Panc1 (cell line): ENCODE results near the gene TMEM97. TPM values are rescaled to one million over a fixed set of nuclear protein-coding genes. Genes with fewer than 3 reads are reported as not detected.

Source experiments
- ATAC-seq: fragments of 200-7000 bp; cut with Tn5 transposase; 2 replicates; pipeline ENCODE4 v1.9.1; 2020; ENCODE audit warnings: mild to moderate bottlenecking, moderate library complexity
- BruUV-seq: library from RNA; stranded (reverse); fragments of 400-500 nt; replicated peaks from 2 replicates; lab custom pipeline; 2021; lab: Mats Ljungman, UMichigan
- CTCF ChIA-PET: fragments of 300-600 bp; sonication (Branson Sonifier 250); formaldehyde crosslinking; loops from one replicate; lab custom pipeline; 2022; ENCODE audit warnings: antibody characterized with exemption; lab: Charles Lee
- POLR2A ChIA-PET: fragments of 300-600 bp; sonication (Branson Sonifier 250); formaldehyde crosslinking; loops from one replicate; lab custom pipeline; 2022; ENCODE audit warnings: antibody characterized with exemption; lab: Charles Lee
- DNase-seq: peaks from one replicate; pipeline ENCODE4 v3.0.0-alpha.2; 2010; ENCODE audit warnings: low read depth, low spot score
- H3K27ac ChIP-seq: 2 replicates; pipeline ENCODE4 v1.5.1; 2011; ENCODE audit warnings: mild to moderate bottlenecking, low read length, inconsistent platforms
- H3K27me3 ChIP-seq: fragments of 200-500 bp; sonication (Bioruptor generic); 2 replicates; pipeline ENCODE4 v1.6.0; 2014; ENCODE audit warnings: low read length, inconsistent platforms; ENCODE audit not compliant: control insufficient read depth, insufficient read depth
- H3K36me3 ChIP-seq: fragments of 200-500 bp; sonication (Bioruptor generic); 2 replicates; pipeline ENCODE4 v1.5.1; 2014; ENCODE audit warnings: inconsistent platforms, mild to moderate bottlenecking, low read length, moderate library complexity; ENCODE audit not compliant: control insufficient read depth, insufficient read depth
- H3K4me1 ChIP-seq: 2 replicates; pipeline ENCODE4 v1.5.1; 2011; ENCODE audit warnings: inconsistent platforms, mild to moderate bottlenecking, low read length, moderate library complexity; ENCODE audit not compliant: control insufficient read depth, insufficient read depth
- H3K4me3 ChIP-seq, 2 experiments: 2 replicates each; pipeline ENCODE4 v1.5.1; 2011 to 2012; ENCODE audit warnings: low read depth in 2 of 2, low read length in 2 of 2, mild to moderate bottlenecking in 2 of 2, inconsistent platforms in 1 of 2, moderate library complexity in 1 of 2
- H3K9me3 ChIP-seq: fragments of 200-500 bp; sonication (Bioruptor generic); 2 replicates; pipeline ENCODE4 v1.5.1; 2014; ENCODE audit warnings: low read depth, mild to moderate bottlenecking, inconsistent platforms, low read length, moderate library complexity; ENCODE audit not compliant: control insufficient read depth, insufficient read depth
- CTCF ChIP-seq: fragments of 450-650 bp; IDR thresholded peaks from 2 replicates; pipeline ENCODE4 v1.5.1; 2017; ENCODE audit warnings: mild to moderate bottlenecking
- POLR2AphosphoS5 ChIP-seq: IDR thresholded peaks from 2 replicates; pipeline ENCODE4 v1.6.1; 2012; ENCODE audit warnings: mild to moderate bottlenecking, low read depth, low read length, moderate library complexity
- REST ChIP-seq, 2 experiments: IDR thresholded peaks; 2 replicates each; pipeline ENCODE4 v1.6.1; 2011 to 2012; ENCODE audit warnings: low read depth in 2 of 2, control low read depth in 1 of 2, low read length in 1 of 2, mild to moderate bottlenecking in 1 of 2, moderate library complexity in 1 of 2; ENCODE audit not compliant: insufficient read depth in 1 of 2
- SIN3A ChIP-seq: IDR thresholded peaks from 2 replicates; pipeline ENCODE4 v1.6.1; 2012; ENCODE audit warnings: low read depth, mild to moderate bottlenecking, low read length, moderate library complexity, borderline replicate concordance; ENCODE audit not compliant: insufficient read depth
- TCF7L2 ChIP-seq: IDR thresholded peaks from 2 replicates; pipeline ENCODE4 v1.6.1; 2011; ENCODE audit warnings: mild to moderate bottlenecking, low read depth, low read length, inconsistent platforms
- in situ Hi-C: cut with HindIII; loops from 2 replicates; pipeline ENCODE4 v1.10.0; 2016; ENCODE audit warnings: low sequenced_read_pairs, low pct_unique_long_range_greater_than_20kb
- intact Hi-C: fragments of 100-400 bp; cut with micrococcal nuclease; formaldehyde crosslinking; loops from one replicate; pipeline ENCODE4 v1.10.0; 2022; ENCODE audit not compliant: unreplicated experiment
- total RNA-seq: library from RNA; stranded (reverse); gene quantifications from one replicate; pipeline ENCODE4 v1.2.1, GENCODE V29; 2021; ENCODE audit not compliant: unreplicated experiment

Gene TMEM97
- total RNA-seq, 1 experiment from 2014 or later, result 78.7 TPM

GRCh38 chr17:28334666-28335200, 15.7 kb downstream of the TMEM97 start:
- peak; percentile 0; the same call in 1 of the 2 replicates for ATAC-seq
- peaks cover 27% of the 10 kb centered on the region for H3K4me1 ChIP-seq
- BruUV-seq, result no TSS peak
- intact Hi-C loops (no loop called here), in situ Hi-C loops (no loop called here)
- no peak for DNase-seq
- TF ChIP-seq CTCF, result no peak
- no peak for TF ChIP-seq REST (IDR thresholded peaks at IDR 0.05; ENCODE audit: insufficient read depth in 1 of 2, low read depth in 2 of 2, low read length in 1 of 2)
- TF ChIP-seq TCF7L2, result no peak
- TF ChIP-seq SIN3A, result no peak
- no peak for TF ChIP-seq POLR2AphosphoS5
- ChIA-PET POLR2A (interaction anchor here (0.6 to 2.0 kb wide), 7 partner anchors 9 to 78 kb away, joined by 3 to 11 read pairs (median 4); partner anchors contain the start of genes POLDIP2 and TMEM97), CTCF (interaction anchor here (0.5 to 1.5 kb wide), 2 partner anchors 102 to 110 kb away, joined by 5 to 8 read pairs; no protein-coding TSS in a partner anchor)
- H3K27ac ChIP-seq, result peak overlapping the region; percentile 69
- no peaks in the 10 kb centered on the region for H3K27me3 ChIP-seq
- H3K36me3 ChIP-seq, result no peaks in the 10 kb centered on the region; the same call in 1 of the 2 replicates
- no peaks in the 10 kb centered on the region for H3K9me3 ChIP-seq
- peak overlapping the region; percentile 87 to 95 for H3K4me3 ChIP-seq

GRCh38 chr17:28335201-28335958, 16.4 kb downstream of the TMEM97 start, which contains the start of the genes IFT20 and TNFAIP1:
Gene IFT20 (minus strand): TSS chr17:28335472. CDS start chr17:28331985, 3,487 bp downstream.
Gene TNFAIP1 (plus strand): TSS chr17:28335761. CDS start chr17:28339522, 3,761 bp downstream.
- ATAC-seq (peak; percentile 98), DNase-seq (peak; percentile 94)
- Histone ChIP-seq H3K36me3 (no peaks in the 10 kb centered on the region; the same call in 1 of the 2 replicates), H3K27ac (peak within 1 kb of the TSS; percentile 94), H3K4me3 (peak within 1 kb of the TSS; percentile 87 to 95), H3K9me3 (no peaks in the 10 kb centered on the region), H3K27me3 (no peaks in the 10 kb centered on the region), H3K4me1 (peaks cover 27% of the 10 kb centered on the region)
- in situ Hi-C loops, result no loop called here
- CTCF ChIA-PET, result interaction anchor here (0.9 to 1.5 kb wide), 3 partner anchors 11 to 102 kb away, joined by 4 to 5 read pairs (median 5); no protein-coding TSS in a partner anchor
- intact Hi-C loops, result no loop called here
- TF ChIP-seq POLR2AphosphoS5 (peak; percentile 87), SIN3A (peak; percentile 97), REST (IDR thresholded peaks at IDR 0.05; ENCODE audit: insufficient read depth in 1 of 2, low read depth in 2 of 2, low read length in 1 of 2) (0 out of 4 replicates have a peak, but pooled peaks of 1 of the 2 experiments have one; percentile 38), TCF7L2 (0 out of 2 replicates have a peak, but pooled peaks have one; percentile 43), CTCF (no peak)
- no TSS peak for BruUV-seq
- POLR2A ChIA-PET, result interaction anchor here (0.6 to 2.0 kb wide), 10 partner anchors 10 to 412 kb away, joined by 3 to 11 read pairs (median 4); partner anchors contain the start of genes POLDIP2 and TMEM97
